NCI-H1092 treated with DMSO at 0.1 percent for 48 hours (cell line): Measurements from ENCODE around the gene FOXO3.
"Not testable (repeated sequence)": the region's sequence is repeated elsewhere in the genome, so short reads cannot be mapped to it uniquely, and the experiment has no call there.

Experiments used
- DNase-seq: peaks from one replicate; lab custom pipeline; 2025; lab: John Stamatoyannopoulos, UW

The FOXO3 gene

DNA sequence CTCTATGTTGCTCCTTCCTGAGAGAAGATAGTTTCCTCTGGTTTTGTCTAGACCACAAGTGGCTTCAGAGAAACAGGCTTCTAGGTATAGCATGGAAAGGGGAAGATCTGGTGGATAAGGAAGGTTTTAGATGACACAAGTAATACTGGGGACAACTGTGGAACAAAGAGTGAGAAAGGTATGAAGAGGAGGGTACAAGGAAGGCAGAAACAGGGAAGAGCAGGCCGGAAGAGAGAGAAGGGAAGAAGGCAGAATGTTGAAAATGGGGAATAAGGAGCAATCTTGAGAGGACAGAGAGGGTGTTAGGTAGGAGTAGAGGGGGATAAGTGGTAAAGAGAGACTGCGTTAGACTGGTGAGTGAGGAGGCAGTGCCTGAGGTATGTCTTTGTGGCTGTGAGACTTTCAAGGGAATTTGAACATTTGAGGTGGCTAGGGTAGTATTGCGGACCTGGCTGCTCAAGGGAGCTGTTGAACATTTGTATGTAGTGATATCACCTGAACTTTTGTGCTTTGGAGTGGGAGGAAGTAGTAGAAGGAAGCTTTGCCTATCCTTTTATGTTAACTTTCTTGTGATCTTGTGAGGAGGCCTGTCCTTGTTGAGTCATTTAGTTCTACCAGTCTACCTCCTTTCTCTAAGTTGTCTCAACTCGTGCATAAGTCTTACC lies 69.5 kb downstream of the FOXO3 start:
- DNase-seq, result no peak

DNA sequence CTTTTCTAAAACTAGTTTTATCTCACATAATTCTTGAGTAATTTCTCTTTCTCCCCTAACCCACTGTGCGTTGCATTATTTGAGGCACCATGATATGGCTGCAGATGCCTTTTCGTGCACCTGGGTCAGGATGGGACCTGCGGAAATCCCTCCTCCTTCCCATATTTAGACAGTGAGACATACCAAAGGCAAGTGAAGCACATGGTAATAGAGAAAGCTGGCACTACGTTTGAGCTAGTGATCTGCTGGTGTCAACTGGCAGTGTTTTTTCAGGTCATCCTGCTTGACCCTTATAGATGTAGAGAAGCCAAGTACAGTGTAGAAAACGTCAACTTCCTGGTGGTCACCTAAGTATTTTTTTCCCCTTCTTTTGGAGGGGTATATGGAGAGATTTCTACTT lies 71.7 kb downstream of the FOXO3 start:
- DNase-seq, result no peak

DNA sequence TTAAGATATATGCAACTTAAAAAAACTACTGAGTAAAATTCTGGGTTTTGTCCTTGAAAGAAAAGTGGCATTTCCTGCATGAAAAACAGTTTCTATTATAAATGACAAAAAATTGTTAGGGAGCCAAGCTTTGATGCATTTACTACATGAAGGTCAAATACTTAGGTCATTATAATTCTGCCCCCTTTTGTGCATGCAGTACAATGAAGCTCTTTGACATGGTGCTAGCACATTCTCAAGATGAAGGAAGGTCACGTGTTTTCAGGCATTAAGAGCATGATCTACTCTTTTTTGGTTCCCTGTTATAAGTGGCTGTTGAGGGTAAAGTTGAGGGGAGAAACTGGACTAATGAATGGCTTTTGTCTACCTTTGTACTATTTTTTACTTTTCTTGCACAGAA lies 72.7 kb downstream of the FOXO3 start:
- no peak for DNase-seq

- no peak for DNase-seq
Observed at GRCh38 chr6:108635505-108636226, 74.9 kb downstream of the FOXO3 start.

DNA sequence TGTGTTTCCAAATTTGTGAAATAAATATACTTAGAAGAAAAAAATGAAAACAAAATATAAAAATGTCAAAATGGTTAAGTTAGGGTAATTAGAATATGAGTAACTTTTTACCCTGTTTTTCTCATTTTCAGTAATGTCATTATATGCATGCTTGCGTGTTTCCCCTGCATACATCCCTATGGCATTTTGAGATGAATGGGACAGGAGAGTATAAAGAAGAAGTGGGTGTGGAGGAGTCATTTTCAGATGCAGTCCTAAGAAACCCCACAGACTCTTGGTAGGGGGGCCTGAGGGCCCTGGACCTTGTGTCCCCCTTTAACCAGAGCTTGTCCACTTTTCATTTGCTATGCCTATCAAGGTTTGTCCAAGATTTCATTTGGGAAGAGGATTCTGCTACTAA lies 77.2 kb downstream of the FOXO3 start:
- DNase-seq, result no peak

DNA sequence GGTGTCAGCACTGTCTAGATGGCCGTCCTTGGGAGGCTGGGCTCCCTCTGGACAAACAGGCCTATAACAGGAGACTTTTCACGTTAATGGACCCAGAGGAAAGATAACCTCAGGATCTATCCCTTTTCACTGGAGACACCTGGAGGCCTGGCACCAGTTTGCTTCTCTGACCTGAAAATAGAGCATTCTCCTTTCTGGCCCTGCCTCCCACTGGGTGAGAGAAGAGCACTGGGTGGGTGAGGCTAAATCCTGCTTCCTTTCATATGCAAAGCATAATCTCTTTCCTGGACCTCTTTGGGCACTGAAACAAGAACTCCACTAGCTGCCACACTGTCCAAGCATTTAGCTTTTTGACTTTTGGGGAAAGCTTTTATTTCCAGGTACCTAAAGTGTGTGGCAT lies 78.3 kb downstream of the FOXO3 start:
- DNase-seq, result no peak

- no peak for DNase-seq
Observed at GRCh38 chr6:108640104-108640503, 79.4 kb downstream of the FOXO3 start.

- DNase-seq, result no peak
Observed at GRCh38 chr6:108643184-108643583, 82.5 kb downstream of the FOXO3 start.

DNA sequence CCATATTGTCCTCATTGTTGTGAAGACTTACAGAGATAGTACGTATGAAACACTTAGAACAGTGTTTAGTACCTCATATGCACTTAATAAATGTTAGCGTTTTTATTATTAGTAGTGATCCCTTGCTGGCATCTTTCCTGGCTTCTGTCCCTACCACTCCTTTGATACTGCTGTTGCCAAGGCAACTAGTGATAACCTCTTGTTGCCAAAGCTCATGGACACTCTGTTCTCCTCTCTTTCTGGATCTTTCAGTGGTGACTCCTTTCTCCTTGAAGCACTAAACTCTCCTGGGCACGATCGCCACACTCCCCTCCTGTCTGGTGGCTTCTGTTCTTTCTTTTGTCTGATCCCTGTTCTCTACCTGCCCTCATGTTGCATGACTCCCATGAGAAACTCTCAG lies 83.5 kb downstream of the FOXO3 start:
- no peak for DNase-seq

DNA sequence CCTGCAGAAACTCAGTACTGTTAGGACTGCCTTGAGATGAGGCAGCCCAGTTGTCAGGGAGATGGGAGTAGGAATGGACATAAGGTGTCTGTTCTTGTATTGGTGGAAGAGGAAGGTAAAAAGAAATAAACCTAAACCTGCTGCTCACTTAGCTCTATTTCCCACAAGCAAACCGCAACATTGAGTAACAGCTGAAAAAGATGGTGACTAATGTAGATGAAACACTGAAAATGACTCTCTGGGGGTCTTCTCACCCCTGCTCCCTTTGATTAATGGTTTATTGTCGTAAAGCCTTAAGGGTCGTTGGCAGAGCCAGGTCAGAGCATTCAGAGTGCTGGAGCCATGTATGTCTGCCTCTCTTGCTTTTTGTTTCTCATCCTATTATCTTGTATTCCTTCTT lies 87.5 kb downstream of the FOXO3 start:
- no peak for DNase-seq

DNA sequence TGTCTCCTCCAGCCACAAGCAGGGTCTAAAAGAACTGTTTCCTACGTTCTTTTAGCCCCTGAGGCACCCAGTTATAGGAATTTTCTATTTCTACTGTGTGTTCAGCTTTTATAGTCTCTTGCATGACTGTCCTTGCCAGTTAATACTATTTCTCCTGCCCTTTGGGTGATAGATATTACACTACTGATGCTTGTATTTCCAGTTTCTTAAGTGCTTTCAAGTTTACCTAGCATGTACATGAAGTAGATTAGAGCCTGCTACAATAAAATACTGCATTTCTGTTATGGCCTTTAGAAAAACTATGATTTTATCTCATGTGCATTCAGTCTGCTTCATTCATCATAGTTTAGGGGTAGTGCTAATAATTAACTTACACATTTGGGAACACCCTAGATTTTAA lies 89.6 kb downstream of the FOXO3 start:
- no peak for DNase-seq

- no peak for DNase-seq
Observed at GRCh38 chr6:108650781-108651180, 90.1 kb downstream of the FOXO3 start.

- DNase-seq, result no peak
Observed at GRCh38 chr6:108651340-108652227, 90.9 kb downstream of the FOXO3 start.

GRCh38 chr6:108652375-108652774 lies 91.7 kb downstream of the FOXO3 start:
- no peak for DNase-seq

DNA sequence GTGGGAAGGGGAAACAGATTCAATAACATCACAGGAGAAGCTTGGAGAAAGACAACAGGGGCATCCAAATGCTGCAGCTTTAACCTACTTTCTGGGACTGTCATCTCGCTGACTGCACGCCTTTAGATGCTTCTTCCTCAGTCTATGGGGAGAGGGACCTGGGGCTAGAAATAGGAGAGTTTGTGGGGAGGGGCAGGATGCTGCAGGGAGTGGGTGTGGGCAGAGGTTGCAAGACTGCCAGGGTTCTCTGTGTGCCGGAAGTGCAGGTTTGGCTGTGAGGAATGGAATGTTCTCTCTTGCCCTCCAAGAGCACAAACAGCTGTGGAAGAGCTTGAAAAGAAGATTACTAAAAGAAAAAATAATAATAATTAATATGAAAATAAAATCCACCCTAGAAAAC lies 93.2 kb downstream of the FOXO3 start:
- DNase-seq, result no peak

DNA sequence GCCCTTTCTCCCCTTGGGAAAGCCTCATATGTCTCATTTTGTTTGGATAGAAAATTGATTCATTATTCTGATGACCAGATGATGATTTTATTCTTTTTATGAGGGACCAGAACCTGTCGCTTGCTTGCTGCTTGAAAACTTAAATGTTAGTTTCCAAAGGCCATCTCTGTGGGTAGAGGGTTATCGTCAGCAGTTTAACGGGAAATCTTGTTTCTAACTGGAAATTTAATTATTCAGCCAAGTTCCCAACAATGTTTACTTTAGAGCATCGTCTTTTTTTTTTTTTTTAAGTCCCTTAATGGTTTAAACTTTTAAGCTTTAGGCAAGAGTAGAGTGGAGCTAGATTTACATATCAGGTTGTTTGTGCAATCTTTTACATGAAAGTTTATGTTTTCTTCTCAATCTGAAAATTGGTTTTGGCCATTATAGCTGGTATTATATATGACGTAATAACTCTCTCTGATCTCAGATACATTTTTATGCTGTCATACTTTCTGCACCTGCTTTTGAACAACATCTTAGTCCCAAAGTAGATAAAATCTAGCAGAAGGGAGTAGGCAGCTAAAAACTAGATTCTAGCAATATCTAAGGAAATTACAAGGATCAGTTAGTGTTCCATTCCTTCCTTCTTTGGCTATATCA lies 93.9 kb downstream of the FOXO3 start:
- DNase-seq, result no peak

- DNase-seq, result peak; percentile 28
Observed at GRCh38 chr6:108655806-108656651, 95.3 kb downstream of the FOXO3 start.

- DNase-seq, result no peak
Observed at GRCh38 chr6:108656836-108657235, 96.1 kb downstream of the FOXO3 start.

- DNase-seq, result no peak
Observed at GRCh38 chr6:108658174-108658573, 97.5 kb downstream of the FOXO3 start.

DNA sequence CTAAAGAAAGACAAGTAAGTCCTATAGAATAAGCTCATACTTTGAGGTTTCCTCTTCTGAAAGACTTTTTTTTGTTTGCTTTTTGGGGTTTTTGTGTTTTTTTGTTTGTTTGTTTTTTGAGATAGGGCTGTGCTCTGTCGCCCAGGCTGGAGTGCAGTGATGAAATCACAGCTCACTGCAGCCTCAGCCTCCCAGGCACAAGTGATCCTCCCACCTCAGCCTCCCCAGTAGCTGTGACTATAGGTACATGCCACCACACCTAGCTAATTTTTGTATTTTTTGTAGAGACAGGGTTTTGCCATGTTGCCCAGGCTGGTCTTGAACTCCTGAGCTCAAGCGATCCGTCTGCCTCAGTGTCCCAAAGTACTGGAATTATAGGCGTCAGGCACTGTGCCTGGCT lies 98.1 kb downstream of the FOXO3 start:
- DNase-seq, result not testable (repeated sequence)

DNA sequence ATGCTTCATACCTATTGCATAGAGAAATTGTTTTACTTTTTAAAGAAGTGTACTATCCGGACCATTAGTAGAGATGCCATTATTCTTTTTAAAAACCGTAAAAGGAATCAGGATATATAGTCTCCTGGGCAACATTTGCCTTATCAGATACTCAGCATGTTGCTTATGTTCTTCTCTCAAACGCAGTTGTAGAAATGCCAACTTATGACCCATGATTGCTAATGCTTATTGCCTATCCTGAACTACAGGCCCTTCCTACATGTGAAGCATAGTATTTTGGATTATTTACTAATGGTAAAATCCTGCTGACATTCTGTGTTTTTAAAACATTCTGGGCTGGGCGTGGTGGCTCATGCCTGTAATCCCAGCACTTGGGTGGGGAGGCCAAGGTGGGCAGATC lies 99.5 kb downstream of the FOXO3 start:
- no peak for DNase-seq
